Measurements from ENCODE around the gene RAB41.
"Not testable (repeated sequence)": the region's sequence is repeated elsewhere in the genome, so short reads cannot be mapped to it uniquely, and the experiment has no call there.

RAB41 gene

GRCh38 chrX:70292788-70293187 is 10.8 kb downstream of the RAB41 start:
- no peak for DNase-seq

- DNase-seq: no peak
Measured at GRCh38 chrX:70293621-70294020, 11.6 kb downstream of the RAB41 start.

DNA sequence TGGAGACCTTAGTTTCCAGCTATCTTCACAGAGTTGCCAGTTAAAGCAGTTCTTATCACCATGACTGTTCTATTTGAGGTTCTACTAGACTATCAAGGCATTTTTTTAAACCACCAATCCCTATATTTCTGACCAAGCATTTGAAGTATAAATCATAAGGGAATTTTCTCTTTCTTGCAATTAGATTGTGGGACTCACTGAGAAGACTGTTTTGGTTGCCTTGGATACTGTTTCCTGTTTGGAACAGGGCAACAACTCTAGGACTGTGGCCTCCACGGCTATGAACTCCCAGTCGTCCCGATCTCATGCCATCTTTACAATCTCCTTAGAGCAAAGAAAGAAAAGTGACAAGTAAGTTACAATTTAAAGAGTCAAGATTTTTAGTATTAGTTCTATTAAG is 19.7 kb downstream of the RAB41 start:
- no peak for DNase-seq

GRCh38 chrX:70313503-70313902 is 31.5 kb downstream of the RAB41 start:
- DNase-seq: no peak

GRCh38 chrX:70322784-70323183 is 40.8 kb downstream of the RAB41 start:
- DNase-seq: no peak

- not testable (repeated sequence) for DNase-seq
Measured at GRCh38 chrX:70323628-70324027, 41.7 kb downstream of the RAB41 start.

DNA sequence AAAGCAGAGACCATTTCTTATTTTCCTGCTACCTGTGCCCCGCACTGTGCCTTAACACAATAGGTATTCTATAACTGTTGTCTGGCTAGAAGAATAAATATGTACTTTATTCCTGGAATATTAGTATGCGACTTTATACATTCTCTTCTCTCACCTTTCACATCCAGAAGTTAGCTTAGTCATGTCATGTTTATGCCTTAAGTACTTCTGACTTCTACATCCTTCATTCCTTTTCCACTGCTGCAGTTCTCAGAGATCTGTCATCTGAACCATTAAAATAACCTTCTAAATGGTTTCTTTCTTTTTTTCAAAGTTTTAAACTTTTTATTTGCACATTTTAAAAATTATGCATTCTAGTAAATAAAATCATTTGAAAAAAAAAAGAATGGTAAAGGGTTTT is 42.4 kb downstream of the RAB41 start:
- DNase-seq: no peak

DNA sequence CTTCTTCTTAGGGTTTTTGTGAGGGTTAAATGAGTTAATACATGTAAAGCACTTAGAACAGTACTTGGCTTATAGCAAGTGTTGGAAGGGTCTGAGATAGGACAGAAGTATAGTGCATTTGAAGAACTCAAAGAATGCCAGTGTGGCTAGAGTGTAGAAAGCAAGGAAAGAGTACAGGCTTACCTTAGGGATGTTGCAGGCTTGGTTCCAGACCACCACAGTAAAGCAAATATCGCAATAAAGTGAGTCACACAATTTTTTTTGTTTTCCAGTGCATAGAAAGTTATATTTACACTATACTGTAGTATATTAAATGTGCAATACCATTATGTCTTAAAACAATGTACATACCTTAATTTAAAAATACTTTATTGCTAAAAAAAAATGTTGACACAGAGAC is 49.2 kb downstream of the RAB41 start:
- DNase-seq: no peak

DNA sequence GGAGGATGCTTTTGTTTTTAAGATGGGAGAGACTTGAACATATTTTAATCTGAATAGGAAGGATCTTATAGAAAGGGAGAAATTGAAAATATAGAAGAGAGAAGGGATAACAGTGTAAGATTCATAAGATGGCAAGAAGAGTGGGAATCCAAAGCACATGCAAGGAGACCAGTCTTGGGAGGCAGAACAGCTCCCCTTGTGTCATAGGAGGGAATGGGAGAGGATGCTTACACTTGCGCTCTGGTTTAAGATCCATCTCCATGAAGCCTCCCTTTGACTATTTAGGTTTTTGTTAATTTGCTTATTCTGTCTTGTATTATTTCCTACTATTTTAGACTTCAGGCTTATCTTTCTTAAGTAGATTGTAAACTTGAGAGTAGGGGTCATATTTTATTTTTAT is 50.6 kb downstream of the RAB41 start:
- DNase-seq: no peak

Data from MV-4-11 (cell line).